Fibroblast of lung (primary cell): ENCODE results near the gene GPC3.

Experiments used
- CTCF ChIP-seq, 2 donors: IDR thresholded peaks in 1 of 2; conservative IDR thresholded peaks in 1 of 2; 1 replicate in 1 of 2; 2 replicates in 1 of 2; pipeline ENCODE4 v1.5.1; 2011 to 2012; ENCODE audit warnings: low read length in 2 of 2, control low read depth in 1 of 2, inconsistent platforms in 1 of 2, low read depth in 1 of 2, mild to moderate bottlenecking in 1 of 2
- EZH2 ChIP-seq: IDR thresholded peaks from 2 replicates; pipeline ENCODE4 v1.5.1; 2012; ENCODE audit warnings: low read length, control low read depth, mild to moderate bottlenecking; ENCODE audit errors: missing control alignments

- TF ChIP-seq CTCF (conservative IDR thresholded peaks at IDR 0.05 in 1 of 2, IDR thresholded peaks at IDR 0.05 in 1 of 2; ENCODE audit: low read depth in 1 of 2, low read length in 2 of 2), result no peak
- no peak for TF ChIP-seq EZH2
These were observed 73.4 kb downstream of the GPC3 start for GRCh38 chrX:133911825-133912495.
